ENCODE measurements around the gene NOX4.

Gene NOX4

GRCh38 chr11:89490981-89491690 is at the start of gene NOX4:
Gene NOX4, minus strand, starts transcription at chr11:89491375. Its CDS starts 129 bp downstream, at chr11:89491246.
- DNase-seq = no peak

DNA sequence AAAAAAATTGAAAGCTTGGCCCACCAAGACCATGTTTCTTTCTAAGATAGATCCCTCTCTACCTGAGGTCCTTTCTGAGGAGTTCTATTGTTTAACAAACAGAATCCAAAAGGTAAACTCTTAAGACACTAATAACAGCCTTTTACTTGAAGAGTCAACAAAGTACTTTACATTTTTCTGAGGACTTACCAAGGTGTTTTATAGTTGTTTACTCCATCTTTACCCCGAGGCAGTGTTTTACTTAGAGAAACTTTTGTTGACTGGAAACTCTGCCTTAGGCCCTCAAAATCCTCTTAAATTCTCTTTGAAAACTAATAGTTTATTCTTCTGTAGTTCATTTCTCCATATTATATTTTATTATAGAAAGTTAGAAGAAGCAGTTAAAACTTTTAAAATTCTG is 49.7 kb upstream of the NOX4 start:
- no peak for DNase-seq

GRCh38 chr11:89537936-89538335 is 46.8 kb upstream of the NOX4 start:
- DNase-seq = no peak

DNA sequence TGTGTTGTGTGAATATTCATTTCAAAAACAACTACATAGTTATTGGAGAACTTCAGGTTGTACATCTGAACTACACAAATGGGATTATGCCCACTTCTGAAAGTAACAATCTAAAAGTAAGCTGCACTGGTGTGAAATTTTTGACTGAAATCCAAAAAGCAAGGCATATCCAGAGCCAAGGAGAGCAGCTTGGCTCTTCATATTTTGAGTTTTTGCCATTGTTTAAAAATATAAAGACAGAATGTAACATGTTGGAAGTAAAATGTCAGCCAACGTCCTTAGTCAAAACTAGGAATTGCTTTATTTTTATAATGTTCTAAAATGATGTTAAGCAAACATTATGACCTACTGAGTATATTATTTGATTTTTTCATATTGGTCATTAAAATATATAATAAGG is 45.8 kb upstream of the NOX4 start:
- no peak for DNase-seq

- no peak for DNase-seq
Measured at GRCh38 chr11:89535221-89535620, 44.0 kb upstream of the NOX4 start.

- DNase-seq = no peak
Measured at GRCh38 chr11:89529626-89530380, 38.6 kb upstream of the NOX4 start.

GRCh38 chr11:89521792-89522191 is 30.6 kb upstream of the NOX4 start:
- DNase-seq = no peak

DNA sequence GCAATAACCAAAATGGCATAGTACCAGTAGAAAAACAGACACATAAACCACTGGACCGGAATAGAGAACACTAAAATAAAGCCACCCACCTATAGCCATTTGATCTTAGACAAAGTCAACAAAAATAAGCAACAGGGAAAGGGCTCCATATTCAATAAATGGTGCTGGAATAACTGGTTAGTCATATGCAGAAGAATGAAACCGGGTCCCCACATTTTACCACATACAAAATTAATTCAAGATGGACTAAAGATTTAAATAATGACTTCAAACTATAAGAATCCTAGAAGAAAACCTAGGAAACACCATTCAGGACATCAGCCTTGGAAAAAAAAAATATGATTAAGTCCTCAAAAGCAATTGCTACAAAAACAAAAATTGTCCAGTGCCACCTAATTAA is 30.1 kb upstream of the NOX4 start:
- DNase-seq = no peak

- DNase-seq = no peak
Measured at GRCh38 chr11:89516496-89516895, 25.3 kb upstream of the NOX4 start.

DNA sequence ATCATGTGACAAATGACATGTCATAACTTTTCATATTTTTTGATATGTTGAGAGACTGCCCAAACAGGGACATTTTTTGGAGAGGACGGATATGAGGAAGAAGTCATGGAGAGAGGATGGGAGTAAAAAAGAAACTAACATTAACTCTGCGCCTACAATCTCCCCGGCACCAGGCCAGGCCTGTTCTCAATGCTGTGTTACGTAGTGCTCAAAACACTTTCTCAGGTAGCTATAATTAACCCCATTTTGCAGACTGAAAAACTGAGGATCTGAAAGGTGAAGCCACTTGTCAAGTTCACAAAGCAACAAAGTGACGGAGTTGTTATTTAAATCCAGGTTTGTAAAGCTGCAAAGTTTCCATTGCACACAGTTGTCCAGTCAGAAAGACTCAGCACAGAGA is 17.4 kb upstream of the NOX4 start:
- no peak for DNase-seq

- DNase-seq = no peak
Measured at GRCh38 chr11:89504270-89504669, 13.1 kb upstream of the NOX4 start.

GRCh38 chr11:89503422-89503821 is 12.2 kb upstream of the NOX4 start:
- DNase-seq = no peak

DNA sequence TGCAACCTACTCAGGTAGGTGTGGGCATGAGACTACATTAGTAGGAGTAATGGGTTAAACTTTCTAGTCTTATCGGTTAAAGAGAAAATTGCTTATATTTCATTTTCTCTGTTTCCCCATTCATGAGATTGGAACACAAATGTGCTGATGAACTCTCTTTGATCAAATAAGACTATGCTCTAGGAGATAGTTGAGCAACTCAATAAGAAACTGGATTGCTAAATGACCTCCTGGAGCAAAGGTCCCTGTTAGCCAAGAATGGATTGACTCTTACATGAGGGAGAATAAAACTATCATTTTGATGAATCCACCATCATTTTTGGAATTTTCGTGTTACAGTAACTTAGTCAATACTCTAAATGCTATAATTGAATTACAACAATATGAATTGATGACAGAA is 11.1 kb upstream of the NOX4 start:
- DNase-seq = no peak

DNA sequence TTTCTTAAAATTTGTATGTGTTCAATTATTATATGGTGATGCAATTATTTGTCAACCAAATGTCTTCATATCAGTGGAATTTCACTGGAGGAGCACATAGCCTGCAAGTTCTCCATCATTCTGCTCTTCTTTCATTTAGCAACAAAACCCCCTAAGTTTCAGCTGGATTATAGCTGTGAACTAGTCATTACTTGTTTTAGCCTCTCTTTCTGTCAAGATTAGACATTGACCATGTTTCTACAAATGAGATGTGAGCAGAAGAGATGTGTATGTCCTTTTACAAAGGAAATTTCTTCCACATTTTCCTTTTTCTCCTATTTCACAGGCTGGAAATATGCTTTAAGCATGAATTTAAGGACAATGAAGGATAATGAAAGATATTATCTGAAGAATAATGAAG is 9.2 kb upstream of the NOX4 start:
- no peak for DNase-seq

DNA sequence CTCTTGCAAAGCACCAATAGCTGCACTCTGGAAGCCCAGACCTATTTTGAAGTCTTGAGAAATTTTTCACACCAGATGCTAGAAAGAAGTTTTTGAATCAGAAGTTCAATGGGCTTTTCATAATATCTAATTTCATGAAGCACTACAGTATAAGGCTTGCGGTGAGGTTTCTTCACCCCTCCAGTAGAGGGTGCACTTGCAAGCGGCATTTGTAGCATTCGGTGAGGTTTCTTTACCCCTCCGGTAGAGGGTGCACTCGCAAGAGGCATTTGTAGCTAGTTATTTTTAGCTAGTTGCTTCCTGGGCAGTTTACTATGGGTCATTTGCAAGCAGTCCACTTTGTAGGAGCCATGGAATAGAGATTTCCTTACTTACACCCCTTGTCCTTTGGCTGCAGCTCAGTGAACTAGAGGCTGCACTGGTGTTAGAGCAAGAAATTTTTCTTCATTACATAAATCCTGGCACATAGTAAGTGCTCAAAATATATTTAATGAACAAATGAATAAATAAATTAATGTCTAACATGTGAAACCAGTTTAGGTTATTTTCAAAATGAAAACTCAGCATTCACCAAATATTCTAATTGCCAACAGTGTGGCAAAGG is 7.8 kb upstream of the NOX4 start:
- DNase-seq = no peak

DNA sequence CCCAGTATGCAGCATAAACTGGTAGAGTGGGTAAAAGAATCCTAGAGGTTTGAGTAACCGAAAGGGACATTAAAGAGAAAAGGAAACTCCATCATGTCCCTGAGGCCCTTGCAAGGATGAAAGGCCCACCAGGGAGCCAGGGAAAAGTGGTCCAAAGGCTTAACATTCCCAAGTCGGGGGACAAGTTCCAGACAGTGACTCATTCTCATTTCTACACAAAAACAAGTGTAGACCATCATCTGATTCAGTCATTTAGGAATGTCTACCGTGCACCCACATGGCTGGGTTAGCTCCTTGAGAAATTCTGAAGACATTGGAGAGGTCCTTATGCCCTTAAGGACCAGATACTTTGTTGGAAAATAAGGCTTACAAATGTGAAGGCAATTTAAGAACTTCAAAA is 4.8 kb upstream of the NOX4 start:
- DNase-seq = no peak

DNA sequence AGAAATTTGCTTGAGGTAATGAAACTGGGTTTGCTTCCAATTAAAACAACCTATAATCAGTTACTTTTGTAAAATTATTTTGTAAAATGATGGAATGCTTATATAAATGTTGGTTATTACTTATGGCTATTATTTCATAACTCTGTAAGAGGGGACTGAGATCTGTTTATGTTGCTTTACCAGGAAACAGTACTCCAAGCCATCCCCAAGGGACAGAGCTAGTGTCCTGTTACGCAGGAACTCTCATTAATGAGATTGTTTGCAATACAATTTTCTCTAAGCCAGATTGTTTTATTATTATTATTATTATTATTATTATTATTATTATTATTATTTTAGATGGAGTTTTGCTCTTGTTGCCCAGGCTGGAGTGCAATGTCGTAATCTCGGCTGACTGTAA is 2.3 kb upstream of the NOX4 start:
- DNase-seq = no peak

GRCh38 chr11:89490602-89490980 is 584 bp downstream of the NOX4 start:
- no peak for DNase-seq

GRCh38 chr11:89489930-89490329 is 1.2 kb downstream of the NOX4 start:
- no peak for DNase-seq

- no peak for DNase-seq
Measured at GRCh38 chr11:89487016-89487415, 4.2 kb downstream of the NOX4 start.

GRCh38 chr11:89484896-89485295 is 6.3 kb downstream of the NOX4 start:
- no peak for DNase-seq

DNA sequence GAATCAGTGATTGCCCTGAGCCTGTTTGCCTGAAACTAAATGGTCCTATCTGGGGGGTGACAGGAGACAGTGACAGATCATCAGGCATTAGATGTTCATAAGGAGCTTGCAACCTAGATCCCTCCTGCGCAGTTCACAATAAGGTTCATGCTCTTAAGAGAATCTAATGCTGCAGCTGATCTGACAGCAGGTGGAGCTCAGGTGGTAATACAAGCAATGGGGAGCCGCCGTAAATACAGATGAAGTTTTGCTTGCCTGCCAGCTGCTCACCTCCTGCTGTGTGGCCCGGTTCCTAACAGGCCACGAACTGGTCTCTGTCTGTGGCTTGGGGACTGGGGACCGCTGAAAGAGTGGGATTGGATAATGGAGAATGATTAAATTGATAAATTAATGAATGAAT is 14.0 kb downstream of the NOX4 start:
- DNase-seq = no peak

- DNase-seq = no peak
Measured at GRCh38 chr11:89463266-89463780, 27.9 kb downstream of the NOX4 start.

DNA sequence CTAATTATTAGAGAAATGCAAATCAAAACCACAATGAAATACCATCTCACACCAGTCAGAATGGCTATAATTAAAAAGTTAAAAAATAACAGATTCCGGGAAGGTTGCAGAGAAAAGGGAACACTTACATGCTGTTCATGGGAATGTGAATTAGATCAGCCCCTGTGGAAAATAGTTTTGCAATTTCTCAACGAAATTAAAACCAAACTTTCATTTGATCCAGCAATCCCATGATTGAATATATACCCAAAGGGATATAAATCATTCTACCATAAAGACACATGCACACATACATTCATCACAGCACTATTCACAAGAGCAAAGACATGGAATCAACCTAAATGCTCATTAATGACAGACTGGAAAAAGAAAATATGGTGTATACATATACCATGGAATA is 32.5 kb downstream of the NOX4 start:
- no peak for DNase-seq
